Osteocyte (in vitro differentiated cells): ENCODE data around the gene PLCB4. TPM values are rescaled to one million over a fixed set of nuclear protein-coding genes. Genes with fewer than 3 reads are reported as not detected.
A peak's percentile ranks its signal among the peaks of the same experiment; 100 is the strongest.

Experiments used
- DNase-seq: peaks from one replicate; pipeline ENCODE4 v3.0.0; 2021; ENCODE audit warnings: mixed read lengths; ENCODE audit not compliant: unreplicated experiment; ENCODE audit errors: extremely low spot score
- H3K27ac Mint-ChIP-seq: one replicate; pipeline ENCODE4 v1.8.0; 2021; ENCODE audit warnings: mild to moderate bottlenecking, mixed read lengths; ENCODE audit not compliant: unreplicated experiment
- H3K27me3 Mint-ChIP-seq: one replicate; pipeline ENCODE4 v1.8.0; 2021; ENCODE audit warnings: mixed read lengths; ENCODE audit not compliant: unreplicated experiment
- H3K36me3 Mint-ChIP-seq: one replicate; pipeline ENCODE4 v1.8.0; 2021; ENCODE audit warnings: mixed read lengths; ENCODE audit not compliant: unreplicated experiment
- H3K4me1 Mint-ChIP-seq: one replicate; pipeline ENCODE4 v1.8.0; 2021; ENCODE audit warnings: mixed read lengths; ENCODE audit not compliant: unreplicated experiment
- H3K4me3 Mint-ChIP-seq: one replicate; pipeline ENCODE4 v1.8.0; 2021; ENCODE audit warnings: mild to moderate bottlenecking, moderate library complexity, mixed read lengths; ENCODE audit not compliant: unreplicated experiment
- H3K9me3 Mint-ChIP-seq: one replicate; pipeline ENCODE4 v1.8.0; 2021; ENCODE audit warnings: mixed read lengths; ENCODE audit not compliant: unreplicated experiment
- total RNA-seq: library from RNA; stranded (reverse); gene quantifications from 2 replicates; pipeline ENCODE4 v1.2.1, GENCODE V29; 2021
- TF ChIP-seq, protein P1 (sequence below): fragments of 200-600 bp; sonication (generic); IDR thresholded peaks from 2 replicates; pipeline ENCODE4 v1.5.0; 2021; ENCODE audit warnings: antibody characterized with exemption, mild to moderate bottlenecking, moderate library complexity

PLCB4 gene
- total RNA-seq, 1 donor from 2014 or later = 5.3 TPM

DNA sequence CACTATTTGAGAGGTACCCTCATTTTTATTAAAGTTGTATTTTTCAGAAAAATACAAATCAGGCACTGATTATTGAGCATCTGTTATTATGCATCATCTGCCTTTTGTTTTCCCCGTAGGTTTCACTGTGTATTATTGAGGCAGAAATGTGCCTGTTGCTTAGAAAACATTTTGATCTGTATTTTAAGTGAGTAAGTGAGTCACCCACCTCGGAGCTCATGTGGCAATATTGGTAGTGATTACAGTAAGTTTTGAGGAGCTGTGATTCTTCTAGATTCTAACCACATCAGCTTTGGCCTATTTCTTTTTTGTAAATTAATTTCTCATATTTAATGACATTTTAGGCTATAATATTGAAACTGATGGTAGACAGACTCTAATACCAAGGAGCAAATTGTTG is 385.9 kb downstream of the PLCB4 start:
- DNase-seq = no peak
- H3K27ac Mint-ChIP-seq = no peak overlapping the region
- H3K27me3 Mint-ChIP-seq = no peaks in the 10 kb centered on the region
- peaks cover 16% of the 10 kb centered on the region for H3K4me1 Mint-ChIP-seq
- peaks cover 2% of the 10 kb centered on the region for H3K36me3 Mint-ChIP-seq
- H3K4me3 Mint-ChIP-seq = no peak overlapping the region
- H3K9me3 Mint-ChIP-seq = no peaks in the 10 kb centered on the region
- TF ChIP-seq, protein P1, sequence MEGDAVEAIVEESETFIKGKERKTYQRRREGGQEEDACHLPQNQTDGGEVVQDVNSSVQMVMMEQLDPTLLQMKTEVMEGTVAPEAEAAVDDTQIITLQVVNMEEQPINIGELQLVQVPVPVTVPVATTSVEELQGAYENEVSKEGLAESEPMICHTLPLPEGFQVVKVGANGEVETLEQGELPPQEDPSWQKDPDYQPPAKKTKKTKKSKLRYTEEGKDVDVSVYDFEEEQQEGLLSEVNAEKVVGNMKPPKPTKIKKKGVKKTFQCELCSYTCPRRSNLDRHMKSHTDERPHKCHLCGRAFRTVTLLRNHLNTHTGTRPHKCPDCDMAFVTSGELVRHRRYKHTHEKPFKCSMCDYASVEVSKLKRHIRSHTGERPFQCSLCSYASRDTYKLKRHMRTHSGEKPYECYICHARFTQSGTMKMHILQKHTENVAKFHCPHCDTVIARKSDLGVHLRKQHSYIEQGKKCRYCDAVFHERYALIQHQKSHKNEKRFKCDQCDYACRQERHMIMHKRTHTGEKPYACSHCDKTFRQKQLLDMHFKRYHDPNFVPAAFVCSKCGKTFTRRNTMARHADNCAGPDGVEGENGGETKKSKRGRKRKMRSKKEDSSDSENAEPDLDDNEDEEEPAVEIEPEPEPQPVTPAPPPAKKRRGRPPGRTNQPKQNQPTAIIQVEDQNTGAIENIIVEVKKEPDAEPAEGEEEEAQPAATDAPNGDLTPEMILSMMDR = no peak

DNA sequence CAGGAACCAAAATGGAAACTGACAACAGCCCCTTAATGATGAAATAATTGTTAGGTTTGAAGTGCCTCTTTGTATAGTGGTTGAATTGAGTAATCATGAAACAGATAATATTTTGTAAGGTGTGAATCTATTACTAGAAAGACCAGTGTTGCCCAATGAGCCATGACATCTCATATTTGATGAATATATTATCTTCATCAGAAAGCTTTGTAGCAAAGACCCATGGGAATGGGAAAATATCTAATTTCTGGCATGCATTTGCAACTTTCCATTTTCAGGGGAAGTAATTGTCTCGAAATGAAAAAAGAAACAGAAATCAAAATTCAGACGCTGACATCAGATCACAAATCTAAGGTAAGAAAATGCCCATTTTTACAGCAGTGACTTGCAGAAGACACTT is 388.2 kb downstream of the PLCB4 start:
- peaks cover 7% of the 10 kb centered on the region for H3K36me3 Mint-ChIP-seq
- H3K4me3 Mint-ChIP-seq = no peak overlapping the region
- H3K9me3 Mint-ChIP-seq = peaks cover 3% of the 10 kb centered on the region
- peaks cover 28% of the 10 kb centered on the region for H3K4me1 Mint-ChIP-seq
- TF ChIP-seq, protein P1 = no peak
- no peaks in the 10 kb centered on the region for H3K27me3 Mint-ChIP-seq
- no peak overlapping the region for H3K27ac Mint-ChIP-seq
- DNase-seq = no peak

DNA sequence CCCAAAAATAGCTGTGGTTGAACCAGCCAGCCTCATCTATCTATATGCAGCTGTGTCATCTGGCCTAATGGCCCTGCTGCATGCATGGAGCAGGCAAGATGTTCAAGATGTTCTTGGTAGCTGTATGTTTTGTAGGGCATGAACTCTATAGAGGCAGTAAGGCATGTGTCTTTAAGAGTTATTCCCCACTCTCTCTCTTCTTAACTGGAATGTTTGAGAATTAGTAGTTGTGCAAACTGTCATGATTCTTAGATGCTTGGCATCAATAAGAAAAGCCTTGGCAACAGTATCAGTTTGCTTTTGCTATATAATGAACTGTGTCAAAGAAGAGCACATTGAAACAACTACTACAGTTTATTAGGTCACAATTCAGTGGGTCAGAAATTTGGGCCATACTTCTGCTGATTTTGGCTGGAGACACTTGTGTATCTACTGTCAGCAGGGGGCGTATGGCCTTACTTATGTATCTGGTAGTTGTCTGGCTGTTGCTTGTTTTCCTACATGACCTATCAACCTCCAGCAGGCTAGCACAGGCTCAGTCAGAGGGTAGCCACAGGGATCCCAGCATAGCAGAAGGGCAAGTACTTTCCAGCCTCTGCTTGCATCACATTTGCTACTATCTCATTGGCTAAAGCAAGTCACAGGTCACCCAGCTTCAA is 389.4 kb downstream of the PLCB4 start:
- peaks cover 14% of the 10 kb centered on the region for H3K36me3 Mint-ChIP-seq
- H3K4me1 Mint-ChIP-seq = peaks cover 28% of the 10 kb centered on the region
- H3K27ac Mint-ChIP-seq = peak overlapping the region; percentile 19
- DNase-seq = no peak
- peaks cover 9% of the 10 kb centered on the region for H3K9me3 Mint-ChIP-seq
- TF ChIP-seq, protein P1 = peak; percentile 29
- H3K4me3 Mint-ChIP-seq = no peak overlapping the region
- H3K27me3 Mint-ChIP-seq = no peaks in the 10 kb centered on the region

DNA sequence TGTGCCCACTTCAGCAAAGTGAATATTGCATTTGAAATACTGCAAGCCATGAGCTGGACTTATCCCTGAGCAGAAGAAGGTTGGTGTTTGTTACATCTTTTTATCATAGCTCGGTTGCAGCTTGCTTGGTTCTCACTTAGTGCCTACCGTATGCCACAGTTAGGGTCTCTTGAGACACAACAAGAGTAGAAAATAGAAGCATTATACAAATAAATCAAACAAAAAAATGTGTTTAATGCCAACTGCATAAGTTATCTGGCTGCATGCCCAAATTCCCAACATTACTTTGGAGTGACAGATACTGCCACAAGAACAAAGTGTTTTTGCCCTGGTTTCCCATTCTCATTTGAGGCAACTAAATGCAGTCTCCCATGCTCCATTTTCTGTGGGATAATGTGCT is 391.6 kb downstream of the PLCB4 start:
- peaks cover 28% of the 10 kb centered on the region for H3K4me1 Mint-ChIP-seq
- no peak overlapping the region for H3K4me3 Mint-ChIP-seq
- no peaks in the 10 kb centered on the region for H3K27me3 Mint-ChIP-seq
- H3K27ac Mint-ChIP-seq = peak overlapping the region; percentile 52
- TF ChIP-seq, protein P1 = no peak
- peaks cover 17% of the 10 kb centered on the region for H3K36me3 Mint-ChIP-seq
- peaks cover 14% of the 10 kb centered on the region for H3K9me3 Mint-ChIP-seq
- no peak for DNase-seq

DNA sequence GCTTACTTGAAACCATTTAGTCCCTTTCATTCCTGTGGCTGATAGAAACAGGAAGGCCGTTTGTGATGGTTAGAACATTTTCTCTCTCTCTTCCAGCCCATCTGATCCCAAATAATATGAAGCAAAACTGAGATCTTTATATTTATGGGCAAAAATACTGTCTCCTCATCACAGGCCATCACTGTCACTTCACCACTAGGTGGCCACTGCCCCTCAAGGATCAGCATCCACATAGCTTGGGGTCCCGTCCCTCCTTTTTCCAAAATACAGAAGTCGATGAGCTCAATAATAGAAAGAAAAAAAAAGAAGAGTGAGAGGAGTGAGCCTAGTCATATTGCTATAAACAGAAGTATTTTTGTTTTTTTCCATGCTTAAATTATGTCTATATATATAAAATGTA is 399.1 kb downstream of the PLCB4 start:
- DNase-seq = no peak
- TF ChIP-seq, protein P1 = peak; percentile 54
- H3K27ac Mint-ChIP-seq = no peak overlapping the region
- H3K9me3 Mint-ChIP-seq = peaks cover 8% of the 10 kb centered on the region
- peaks cover 3% of the 10 kb centered on the region for H3K36me3 Mint-ChIP-seq
- H3K27me3 Mint-ChIP-seq = no peaks in the 10 kb centered on the region
- no peaks in the 10 kb centered on the region for H3K4me1 Mint-ChIP-seq
- no peak overlapping the region for H3K4me3 Mint-ChIP-seq
